ENCODE results near the gene TREX2. TPM values are rescaled to one million over a fixed set of nuclear protein-coding genes. Genes with fewer than 3 reads are reported as not detected.

Gene TREX2
- total and polyA plus RNA-seq, 2 experiments from 2014 or later = 0.60 to 1.3 TPM

DNA sequence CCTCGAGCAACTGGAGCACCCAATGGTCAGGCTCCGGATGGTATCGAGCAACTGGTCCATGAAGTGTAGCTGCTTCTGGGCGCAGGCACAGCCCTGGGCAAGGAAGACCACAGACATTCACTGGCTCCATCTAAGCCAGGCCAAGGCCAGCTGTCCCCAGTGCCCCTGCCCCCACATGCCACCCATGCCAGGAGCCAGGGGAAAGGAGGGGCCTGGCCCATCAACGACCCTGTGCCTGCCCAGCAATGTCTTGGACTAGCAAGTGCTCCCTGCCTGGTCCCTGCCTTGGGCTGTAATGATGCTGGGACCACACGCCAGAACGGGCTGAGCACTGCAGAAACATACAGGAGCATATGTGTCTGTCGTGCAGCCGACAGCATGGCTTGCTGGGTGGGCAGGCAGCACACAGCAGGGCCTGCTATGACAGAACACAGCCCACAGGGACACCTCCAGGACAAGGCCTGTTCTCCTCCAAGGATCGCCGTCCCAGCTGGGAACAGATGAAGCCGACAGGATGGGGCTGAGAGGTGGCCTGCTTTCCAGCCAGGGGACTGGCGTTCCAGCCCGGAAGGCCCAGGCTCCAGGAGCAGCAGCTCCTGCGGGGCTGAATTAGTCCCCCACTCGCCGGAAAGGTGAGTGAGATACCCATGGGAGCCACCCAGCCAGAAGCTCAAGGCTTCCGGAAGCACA lies 11.4 kb upstream of the TREX2 start:
- 88% methylated on average over 18 of the region's 18 CpGs for WGBS (ENCODE audit: low lambda C conversion rate, missing lambda C conversion rate)
- H3K4me3 ChIP-seq = no peak overlapping the region
- no peaks in the 10 kb centered on the region for H3K9me3 ChIP-seq (ENCODE audit: low read depth)
- no peaks in the 10 kb centered on the region for H3K79me2 ChIP-seq
- H3K4me2 ChIP-seq = no peak overlapping the region
- DNase-seq (ENCODE audit: low spot score) = no peak
- no peaks in the 10 kb centered on the region for H3K4me1 ChIP-seq (ENCODE audit: insufficient read depth)
- no peaks in the 10 kb centered on the region for H4K20me1 ChIP-seq (ENCODE audit: insufficient read depth, poor library complexity, severe bottlenecking)
- H3K36me3 ChIP-seq (replicated peaks; ENCODE audit: insufficient read depth, low read depth) = no peaks in the 10 kb centered on the region
- no peaks in the 10 kb centered on the region for H3K27me3 ChIP-seq
- no peak overlapping the region for H2AFZ ChIP-seq
- H3K9me2 ChIP-seq (replicated peaks; ENCODE audit: insufficient read depth) = no peaks in the 10 kb centered on the region
- no peak overlapping the region for H3K27ac ChIP-seq
- no peak for TF ChIP-seq EZH2phosphoT487 (IDR thresholded peaks at IDR 0.05; ENCODE audit: low read depth, severe bottlenecking, unreplicated experiment)
- TF ChIP-seq EZH2 (IDR thresholded peaks at IDR 0.05; ENCODE audit: borderline replicate concordance) = no peak
- TF ChIP-seq, protein P1, sequence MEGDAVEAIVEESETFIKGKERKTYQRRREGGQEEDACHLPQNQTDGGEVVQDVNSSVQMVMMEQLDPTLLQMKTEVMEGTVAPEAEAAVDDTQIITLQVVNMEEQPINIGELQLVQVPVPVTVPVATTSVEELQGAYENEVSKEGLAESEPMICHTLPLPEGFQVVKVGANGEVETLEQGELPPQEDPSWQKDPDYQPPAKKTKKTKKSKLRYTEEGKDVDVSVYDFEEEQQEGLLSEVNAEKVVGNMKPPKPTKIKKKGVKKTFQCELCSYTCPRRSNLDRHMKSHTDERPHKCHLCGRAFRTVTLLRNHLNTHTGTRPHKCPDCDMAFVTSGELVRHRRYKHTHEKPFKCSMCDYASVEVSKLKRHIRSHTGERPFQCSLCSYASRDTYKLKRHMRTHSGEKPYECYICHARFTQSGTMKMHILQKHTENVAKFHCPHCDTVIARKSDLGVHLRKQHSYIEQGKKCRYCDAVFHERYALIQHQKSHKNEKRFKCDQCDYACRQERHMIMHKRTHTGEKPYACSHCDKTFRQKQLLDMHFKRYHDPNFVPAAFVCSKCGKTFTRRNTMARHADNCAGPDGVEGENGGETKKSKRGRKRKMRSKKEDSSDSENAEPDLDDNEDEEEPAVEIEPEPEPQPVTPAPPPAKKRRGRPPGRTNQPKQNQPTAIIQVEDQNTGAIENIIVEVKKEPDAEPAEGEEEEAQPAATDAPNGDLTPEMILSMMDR (IDR thresholded peaks at IDR 0.05; ENCODE audit: poor library complexity) = no peak

DNA sequence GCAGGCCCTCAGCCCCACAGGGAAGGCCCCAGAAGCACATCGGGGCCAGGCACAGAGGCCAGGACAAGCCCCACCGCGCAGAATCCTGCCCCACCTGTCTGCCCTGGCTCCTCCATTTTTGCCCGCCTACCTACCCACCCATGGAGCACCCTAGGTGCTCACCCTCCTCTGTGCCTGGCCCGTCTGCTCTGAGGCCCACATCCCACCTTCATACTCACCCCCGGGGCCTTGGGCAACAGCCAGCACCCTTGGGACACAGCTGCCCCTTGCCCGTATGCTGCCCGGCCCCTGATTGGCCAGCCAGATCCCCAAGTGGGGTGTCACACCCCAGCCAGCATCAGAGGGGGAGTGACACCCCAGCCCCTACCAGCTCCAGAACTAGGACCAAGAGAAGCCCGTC lies 10.8 kb upstream of the TREX2 start:
- Histone ChIP-seq H3K27me3 (no peaks in the 10 kb centered on the region), H3K79me2 (no peaks in the 10 kb centered on the region), H3K9me3 (ENCODE audit: low read depth) (no peaks in the 10 kb centered on the region), H3K36me3 (replicated peaks; ENCODE audit: insufficient read depth, low read depth) (no peaks in the 10 kb centered on the region), H3K4me1 (ENCODE audit: insufficient read depth) (no peaks in the 10 kb centered on the region), H3K4me3 (no peak overlapping the region), H4K20me1 (ENCODE audit: insufficient read depth, poor library complexity, severe bottlenecking) (no peaks in the 10 kb centered on the region), H2AFZ (no peak overlapping the region), H3K9me2 (replicated peaks; ENCODE audit: insufficient read depth) (no peaks in the 10 kb centered on the region), H3K27ac (no peak overlapping the region), H3K4me2 (no peak overlapping the region)
- WGBS (ENCODE audit: low lambda C conversion rate, missing lambda C conversion rate) = 95% methylated on average over 9 of the region's 9 CpGs
- TF ChIP-seq EZH2 (IDR thresholded peaks at IDR 0.05; ENCODE audit: borderline replicate concordance) = no peak
- TF ChIP-seq, protein P1 (IDR thresholded peaks at IDR 0.05; ENCODE audit: poor library complexity) = no peak
- no peak for TF ChIP-seq EZH2phosphoT487 (IDR thresholded peaks at IDR 0.05; ENCODE audit: low read depth, severe bottlenecking, unreplicated experiment)
- no peak for DNase-seq (ENCODE audit: low spot score)

DNA sequence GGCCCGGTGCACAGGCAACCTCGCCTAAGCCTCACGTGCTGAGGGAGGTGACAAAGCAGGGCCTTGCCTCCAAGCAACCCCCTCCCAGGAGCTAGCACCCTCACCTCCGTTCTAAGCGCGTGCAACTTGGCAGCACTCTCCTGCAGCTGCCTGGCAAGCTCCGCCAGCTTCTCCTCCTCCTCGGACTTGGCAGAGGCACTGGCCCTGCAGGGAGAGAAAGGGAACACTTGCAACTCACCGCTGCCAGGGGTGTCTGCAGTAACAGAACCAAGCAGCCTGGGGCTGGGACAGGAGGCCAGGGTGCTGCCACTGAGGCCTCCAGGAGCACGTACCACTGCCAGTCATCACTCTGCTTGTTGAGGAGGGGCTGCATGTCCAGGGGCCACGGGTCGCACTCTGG lies 10.3 kb upstream of the TREX2 start:
- Histone ChIP-seq H3K4me2 (no peak overlapping the region), H3K27ac (no peak overlapping the region), H2AFZ (no peak overlapping the region), H3K4me1 (ENCODE audit: insufficient read depth) (no peaks in the 10 kb centered on the region), H3K9me3 (ENCODE audit: low read depth) (no peaks in the 10 kb centered on the region), H3K36me3 (replicated peaks; ENCODE audit: insufficient read depth, low read depth) (no peaks in the 10 kb centered on the region), H3K27me3 (no peaks in the 10 kb centered on the region), H3K9me2 (replicated peaks; ENCODE audit: insufficient read depth) (no peaks in the 10 kb centered on the region), H4K20me1 (ENCODE audit: insufficient read depth, poor library complexity, severe bottlenecking) (no peaks in the 10 kb centered on the region), H3K4me3 (no peak overlapping the region), H3K79me2 (no peaks in the 10 kb centered on the region)
- TF ChIP-seq EZH2phosphoT487 (IDR thresholded peaks at IDR 0.05; ENCODE audit: low read depth, severe bottlenecking, unreplicated experiment) (no peak), EZH2 (IDR thresholded peaks at IDR 0.05; ENCODE audit: borderline replicate concordance) (no peak)
- TF ChIP-seq, protein P1 (IDR thresholded peaks at IDR 0.05; ENCODE audit: poor library complexity) = no peak
- no peak for DNase-seq (ENCODE audit: low spot score)
- WGBS (ENCODE audit: low lambda C conversion rate, missing lambda C conversion rate) = 96% methylated on average over 9 of the region's 12 CpGs

All from hepatocyte (in vitro differentiated cells).